ENCODE data around the gene MYLK.

The MYLK gene

DNA sequence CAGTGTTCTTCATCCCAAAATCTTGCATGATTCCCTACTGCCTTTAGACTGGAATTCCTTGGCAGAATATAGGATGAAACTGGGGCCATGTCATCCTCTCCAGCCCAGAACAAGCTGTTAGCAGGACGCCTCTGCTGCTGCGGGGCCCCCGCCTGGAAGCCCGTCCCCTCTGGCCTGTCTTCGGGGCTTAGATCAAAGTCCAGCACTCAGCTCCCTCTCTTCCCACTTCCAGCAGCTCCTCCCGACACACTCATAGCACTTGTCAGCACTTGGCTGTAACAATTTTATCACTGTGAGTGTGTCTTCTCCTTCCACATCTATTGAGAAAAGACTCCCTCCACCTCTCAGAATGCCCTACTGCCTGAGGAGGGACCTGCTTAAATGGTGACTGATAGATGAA lies 187.3 kb downstream of the MYLK start:
- DNase-seq (ENCODE audit: low read depth): no peak

DNA sequence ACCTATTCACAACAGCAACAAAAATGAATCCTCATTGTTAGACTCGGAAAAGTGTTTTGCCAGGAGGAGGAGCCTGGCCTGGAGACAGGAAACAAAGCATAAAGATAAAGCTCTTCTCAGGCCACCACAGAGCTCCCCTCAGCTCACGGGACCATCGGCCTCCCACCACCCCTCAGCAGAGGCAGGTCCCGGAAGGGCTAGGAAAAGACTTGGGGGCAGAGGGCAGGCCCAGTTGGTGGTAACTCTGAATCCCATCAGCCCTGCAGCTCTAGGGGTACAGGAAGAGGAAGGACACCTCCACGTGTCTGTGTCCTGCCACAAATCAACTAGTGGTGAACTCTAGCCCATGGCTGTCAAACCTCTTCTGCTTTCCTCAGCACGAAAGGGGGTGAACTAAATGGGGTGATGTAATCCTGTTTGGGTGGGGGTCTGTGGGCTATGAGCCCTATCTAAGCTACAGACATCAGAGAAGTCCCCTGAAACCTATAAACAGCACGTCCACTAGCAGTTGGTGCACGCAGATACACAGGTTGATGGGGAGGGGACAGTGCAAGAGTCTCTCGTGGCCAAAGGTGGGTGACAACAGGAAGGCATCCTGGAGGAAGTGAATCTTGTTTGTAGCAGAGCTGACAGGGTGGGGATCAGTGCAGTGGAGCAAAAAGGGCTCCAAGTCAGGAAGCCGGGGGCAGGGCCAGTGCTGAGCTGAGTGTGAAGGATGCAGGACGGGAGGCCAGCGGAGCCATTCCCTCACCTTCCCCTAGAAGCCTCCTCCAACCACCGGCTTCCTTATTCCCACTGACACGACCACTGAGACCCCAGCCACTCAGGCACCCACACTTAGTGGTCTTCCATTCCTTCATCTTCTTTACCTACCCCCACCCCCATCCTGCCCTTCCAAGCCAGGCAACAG lies 188.1 kb downstream of the MYLK start:
- no peak for DNase-seq (ENCODE audit: low read depth)

DNA sequence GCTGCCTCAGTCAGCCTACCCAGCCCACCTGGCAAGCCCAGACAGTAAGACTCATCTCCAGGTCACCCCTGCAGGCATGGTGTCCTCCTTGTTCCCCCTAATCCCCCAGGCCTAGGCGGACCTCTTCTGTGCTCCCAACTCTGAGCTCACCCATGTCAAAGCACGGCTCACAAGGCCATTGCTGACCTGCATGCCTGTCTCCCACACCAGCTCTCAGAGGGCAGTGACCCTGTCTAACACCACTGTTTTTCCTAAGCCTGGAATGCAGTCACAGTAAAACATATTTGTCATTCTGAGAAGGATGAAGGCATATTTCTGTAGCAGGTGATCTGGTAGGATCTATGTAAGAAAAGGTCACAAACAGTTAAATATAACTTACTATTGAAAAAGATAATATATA lies 189.0 kb downstream of the MYLK start:
- no peak for DNase-seq (ENCODE audit: low read depth)

DNA sequence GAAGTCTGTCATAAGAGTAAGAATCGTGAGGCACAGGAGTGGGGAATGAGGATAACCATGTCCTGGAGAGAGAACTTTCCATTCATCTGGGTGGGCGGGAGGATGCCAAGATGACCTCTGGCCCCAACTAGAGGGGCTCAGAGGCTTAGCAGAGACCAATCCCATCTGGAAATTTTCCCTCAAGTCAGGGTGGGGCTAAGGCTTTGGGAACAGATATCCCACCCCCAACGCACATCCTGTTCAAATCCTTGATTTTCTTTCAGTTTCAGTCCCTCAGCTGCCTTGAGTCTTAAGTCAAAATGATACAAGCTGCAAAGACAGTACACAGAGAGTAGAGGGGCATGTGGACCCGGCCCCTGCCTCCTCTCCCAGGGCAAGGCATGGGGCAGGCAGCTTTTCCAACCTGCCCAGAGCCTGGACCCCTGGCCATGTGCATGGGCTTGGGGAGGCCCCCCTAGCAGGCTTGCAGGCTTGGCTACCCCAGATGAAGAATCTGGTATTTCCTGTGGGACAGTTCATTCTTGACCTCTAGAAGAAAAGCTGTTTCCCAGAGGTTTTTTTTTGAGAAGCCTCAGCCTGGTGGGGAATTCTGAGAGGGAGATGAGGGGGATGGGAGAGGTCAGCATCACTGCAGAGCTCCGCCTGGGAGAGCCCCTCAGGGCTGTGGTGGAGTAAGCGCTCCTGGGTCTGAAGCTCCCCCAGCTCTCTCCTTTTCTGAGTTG lies 189.6 kb downstream of the MYLK start:
- DNase-seq (ENCODE audit: low read depth): no peak

DNA sequence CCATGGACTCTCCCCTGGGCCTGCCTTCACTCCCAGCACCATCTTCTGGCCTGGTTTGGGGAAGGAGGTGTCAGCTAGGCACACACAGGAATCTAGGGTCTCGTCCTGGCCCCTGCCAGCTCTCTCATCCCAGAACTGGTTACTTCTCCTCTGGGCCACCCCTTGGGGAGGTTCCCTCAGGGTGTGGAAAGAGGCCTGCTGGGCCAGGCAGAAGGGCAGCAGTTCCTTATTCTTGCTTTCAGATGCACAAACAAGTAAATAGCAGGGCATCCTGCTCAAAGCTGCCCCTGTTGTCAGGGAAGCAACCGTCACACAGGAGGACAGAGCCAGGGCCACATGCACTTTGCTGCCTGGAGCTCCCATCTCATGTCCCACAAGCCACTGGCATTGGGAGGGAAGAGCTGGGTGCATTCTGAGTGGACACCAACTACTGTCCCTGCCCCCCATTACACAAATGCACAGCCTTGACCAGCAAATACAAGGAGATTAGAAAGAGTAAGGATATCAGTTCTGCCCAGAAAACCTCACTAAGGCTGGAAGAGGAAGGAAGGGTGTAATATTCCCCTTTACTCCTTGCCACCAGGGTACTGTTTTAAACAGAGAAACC lies 190.4 kb downstream of the MYLK start:
- DNase-seq (ENCODE audit: low read depth): no peak

DNA sequence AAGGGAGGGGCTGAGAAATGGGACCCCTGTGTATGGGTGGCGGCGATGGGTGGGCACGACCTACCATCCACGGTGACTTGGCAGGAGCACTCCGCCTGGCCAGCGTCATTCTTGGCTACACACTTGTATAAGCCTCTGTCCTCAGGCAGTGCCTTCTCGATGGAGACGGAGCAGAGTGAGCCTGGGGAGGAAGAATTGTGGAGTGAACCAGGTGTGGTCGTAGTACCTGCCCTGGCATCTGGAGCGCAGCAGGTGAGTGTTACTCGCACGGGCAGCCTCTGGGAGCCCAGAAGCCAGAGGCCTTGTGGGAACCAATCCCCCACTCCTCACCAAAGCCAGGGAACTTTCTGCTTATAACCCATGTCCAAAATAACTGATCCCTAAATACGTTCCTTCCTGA lies 191.5 kb downstream of the MYLK start:
- no peak for DNase-seq (ENCODE audit: low read depth)

DNA sequence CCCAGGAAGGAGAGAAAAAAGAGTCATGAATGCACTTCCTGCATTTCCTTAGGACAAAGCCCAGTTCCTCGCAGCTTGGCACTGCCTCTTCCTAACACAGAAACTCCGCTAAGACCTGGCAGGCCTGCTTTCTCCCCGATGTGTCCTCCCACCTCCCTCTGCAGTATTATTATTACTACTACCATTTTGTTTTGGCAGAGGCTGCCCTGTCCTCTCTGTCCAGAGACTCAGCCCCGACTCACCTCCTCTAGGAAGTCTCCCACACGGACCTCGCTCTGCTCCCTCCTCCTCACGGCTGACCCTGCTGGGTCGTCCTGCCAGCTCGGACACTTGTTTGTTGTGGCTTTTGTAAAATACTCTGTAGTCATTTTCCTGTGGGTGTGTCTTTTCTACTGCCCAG lies 192.1 kb downstream of the MYLK start:
- no peak for DNase-seq (ENCODE audit: low read depth)

DNA sequence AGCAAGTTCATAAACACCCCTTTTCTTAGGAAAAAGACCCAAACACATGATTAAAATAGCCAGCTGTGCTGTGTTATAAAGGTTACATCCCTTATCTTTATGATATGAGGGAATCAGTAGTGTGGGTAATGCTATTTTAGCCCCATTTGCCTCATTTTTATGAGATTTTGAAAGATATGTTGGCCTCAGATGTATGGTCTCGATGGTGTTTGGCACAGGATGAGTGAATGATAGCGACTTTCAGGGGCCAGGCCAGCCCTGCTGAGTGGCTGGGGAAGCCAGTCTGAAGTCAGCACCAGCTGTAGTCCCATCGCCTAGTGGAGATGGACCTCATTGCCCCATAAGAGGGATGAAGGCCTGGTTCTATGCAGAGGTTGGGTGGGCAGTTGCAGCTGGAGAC lies 194.3 kb downstream of the MYLK start:
- DNase-seq (ENCODE audit: low read depth): no peak

DNA sequence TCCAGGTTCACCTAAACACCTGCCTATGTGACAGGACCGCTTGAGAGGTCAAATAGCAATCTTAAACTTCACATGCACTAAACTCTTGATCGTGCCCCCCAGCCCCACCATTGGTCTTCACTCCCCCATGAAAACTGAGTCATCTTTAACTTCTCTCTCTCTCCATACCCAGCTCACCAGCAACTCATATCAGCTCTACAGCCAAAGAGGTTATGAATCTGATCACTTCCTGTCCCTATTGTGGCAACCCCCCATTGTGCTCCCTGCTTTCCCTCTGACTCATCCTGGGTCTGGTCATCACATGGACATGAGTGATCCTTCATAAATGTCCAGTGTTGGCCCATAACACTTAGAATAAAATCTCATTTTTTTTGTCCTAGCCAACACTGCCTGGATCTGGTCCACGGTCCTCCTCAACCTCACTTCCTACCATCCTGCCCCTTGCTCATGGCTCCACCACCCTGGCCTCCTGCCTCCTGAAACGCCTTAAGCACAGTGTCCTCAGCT lies 195.8 kb downstream of the MYLK start:
- DNase-seq (ENCODE audit: low read depth): no peak

DNA sequence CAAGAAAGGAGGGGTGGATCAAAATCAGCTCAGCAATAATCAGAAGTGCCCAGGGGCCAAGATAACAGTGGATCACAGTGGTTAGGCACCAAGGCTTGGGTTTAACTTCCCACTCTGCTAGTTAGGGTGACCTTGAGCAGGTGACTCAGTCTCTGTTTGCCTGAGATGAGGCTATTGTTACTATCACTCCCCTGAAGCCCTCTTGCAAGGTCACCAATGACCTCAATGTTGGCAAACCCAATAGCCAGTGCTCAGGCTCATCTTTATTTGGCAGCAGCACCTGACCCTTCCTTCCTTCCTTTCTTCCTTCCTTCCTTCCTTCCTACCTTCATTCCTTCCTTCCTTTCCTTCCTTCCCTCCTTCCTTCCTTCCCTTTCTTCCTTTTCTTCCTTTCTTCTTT lies 196.8 kb downstream of the MYLK start:
- DNase-seq (ENCODE audit: low read depth): no peak

DNA sequence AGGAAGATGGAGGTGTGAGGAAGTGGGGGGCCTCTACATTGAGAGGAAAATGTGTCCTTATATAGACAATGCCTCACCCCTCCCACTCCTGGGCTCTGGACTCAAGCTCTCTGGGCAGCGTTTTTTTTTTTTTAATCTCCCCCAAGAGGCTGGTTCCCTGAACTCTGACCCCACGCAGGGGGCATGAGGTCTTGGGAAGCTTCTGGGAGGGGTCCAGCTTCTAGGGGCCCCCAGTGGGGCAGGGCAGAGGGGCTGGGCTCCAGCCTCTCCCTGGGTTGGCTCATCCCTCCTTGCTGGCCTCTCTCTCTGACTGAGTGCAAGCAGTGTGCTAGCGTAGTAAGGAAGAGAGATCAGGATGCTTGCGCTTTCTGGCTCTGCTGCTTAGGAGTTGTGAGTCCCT lies 197.9 kb downstream of the MYLK start:
- no peak for DNase-seq (ENCODE audit: low read depth)

DNA sequence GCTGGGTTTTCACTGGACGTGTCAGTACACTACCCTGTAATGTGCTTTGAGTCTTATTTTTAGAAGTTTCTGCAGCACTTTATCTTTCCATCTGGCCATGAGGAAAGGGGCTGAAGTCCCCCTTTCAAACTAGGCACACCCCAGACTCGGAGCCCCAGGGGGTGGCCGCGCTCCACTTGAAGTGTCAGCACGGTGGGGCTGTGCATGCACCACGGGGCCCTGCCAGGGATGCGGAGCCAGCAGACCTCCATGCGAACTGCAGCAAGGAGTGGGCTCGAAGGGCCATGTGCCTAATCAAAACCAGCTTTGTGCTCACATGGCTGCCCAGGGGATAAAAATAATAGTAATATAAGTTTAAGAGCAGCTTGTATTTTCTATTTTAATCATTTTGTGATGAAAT lies 198.4 kb downstream of the MYLK start:
- DNase-seq (ENCODE audit: low read depth): no peak

DNA sequence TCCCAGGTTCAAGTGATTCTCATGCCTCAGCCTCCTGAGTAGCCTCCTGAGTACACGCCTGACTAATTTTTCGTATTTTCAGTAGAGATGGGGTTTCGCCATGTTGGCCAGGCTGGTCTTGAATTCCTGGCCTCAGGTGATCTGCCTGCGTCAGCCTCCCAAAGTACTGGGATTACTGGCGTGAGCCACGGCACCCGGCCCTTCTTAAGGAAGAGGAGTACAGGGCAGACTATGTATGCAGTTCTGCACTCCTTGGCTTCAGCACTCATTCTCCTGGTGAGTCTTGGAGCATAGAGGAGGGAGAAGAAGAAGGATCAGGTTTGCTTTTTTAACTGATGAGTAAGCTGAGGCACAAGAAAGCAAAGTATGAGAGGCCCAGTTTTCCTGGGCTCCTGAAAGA lies 199.5 kb downstream of the MYLK start:
- no peak for DNase-seq (ENCODE audit: low read depth)

DNA sequence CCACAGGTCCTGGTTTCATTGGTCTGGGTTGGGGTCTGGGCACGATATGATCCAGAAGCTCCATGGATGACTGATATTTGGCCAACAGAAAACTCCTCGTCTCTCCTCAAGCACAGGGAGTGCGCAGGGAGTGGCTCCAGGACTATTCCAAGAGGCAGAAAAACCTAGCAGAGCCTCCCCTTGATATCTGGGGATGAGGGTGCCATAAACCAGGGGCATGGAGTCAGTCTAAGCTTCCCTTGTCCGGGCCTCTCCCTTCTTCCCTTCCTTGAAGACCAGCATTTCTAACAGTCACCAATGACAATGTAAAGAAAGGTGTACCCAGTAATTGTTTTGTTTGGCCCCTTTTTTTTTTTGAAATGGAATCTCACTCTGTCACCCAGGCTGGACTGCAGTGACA lies 199.9 kb downstream of the MYLK start:
- no peak for DNase-seq (ENCODE audit: low read depth)

DNA sequence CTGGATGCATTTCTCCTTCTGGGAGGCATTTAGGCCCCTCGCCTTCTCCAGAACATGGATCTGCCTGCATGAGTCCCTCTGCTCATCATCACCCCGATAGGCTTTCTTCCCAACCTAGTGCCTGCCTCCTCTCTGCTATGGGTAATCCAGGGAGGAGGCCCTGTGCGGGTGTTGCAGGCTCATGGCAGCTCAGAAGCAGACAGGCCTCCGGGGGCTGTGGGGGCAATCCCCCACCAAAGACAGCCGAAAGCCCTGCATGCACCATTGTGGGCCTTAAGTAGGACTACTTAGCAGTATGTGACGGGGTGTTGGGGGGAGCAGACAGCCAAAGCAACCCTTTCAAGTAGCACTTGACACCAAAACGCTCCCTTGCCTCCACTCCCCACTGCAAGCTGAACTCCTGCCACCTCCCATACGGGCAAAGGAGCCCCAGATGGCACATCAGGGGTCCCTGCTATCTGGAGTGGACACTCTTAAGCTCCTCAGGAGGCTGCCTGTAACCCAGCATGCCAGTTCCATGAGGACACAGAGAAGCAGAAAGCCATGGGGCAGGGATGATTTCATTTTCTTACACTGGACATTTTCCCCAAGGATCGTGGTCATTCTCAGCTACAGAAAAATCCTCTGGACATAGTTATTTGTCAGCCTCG lies 200.5 kb downstream of the MYLK start:
- DNase-seq (ENCODE audit: low read depth): no peak

DNA sequence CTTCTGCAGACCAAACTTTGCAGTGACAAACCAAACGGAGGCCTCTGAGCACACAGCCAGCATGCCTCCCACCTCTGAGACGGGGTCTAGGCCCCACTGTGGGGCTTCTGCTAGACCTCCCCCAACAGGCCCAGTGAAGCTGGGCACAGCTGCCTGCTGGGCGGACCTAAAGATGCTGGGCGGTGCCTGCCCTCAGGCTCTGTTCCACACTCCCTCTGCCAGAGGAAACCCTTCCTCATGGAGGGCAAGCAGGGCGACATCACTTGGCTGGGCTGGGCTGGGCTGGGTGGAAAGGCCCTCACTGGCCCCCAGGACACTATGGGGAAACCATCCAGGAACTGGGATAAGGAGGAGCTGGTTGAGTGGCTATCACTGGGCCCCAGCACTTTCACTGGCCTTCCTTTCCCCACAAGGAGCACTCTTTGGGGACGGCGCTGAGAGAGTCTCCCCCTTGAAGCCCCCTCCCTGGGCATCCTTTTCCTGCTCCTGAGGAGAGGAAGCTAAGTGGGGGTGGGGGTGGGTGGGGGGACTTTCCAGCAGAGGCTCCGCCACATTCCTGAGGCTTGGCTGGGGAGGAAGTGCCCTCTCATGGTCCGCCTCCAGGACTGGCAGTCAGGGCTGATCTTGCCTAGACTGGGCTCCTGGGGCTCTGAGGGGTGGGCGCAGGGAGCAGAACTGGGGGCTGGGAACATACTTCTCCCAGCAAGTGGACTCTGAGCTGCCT lies 201.2 kb downstream of the MYLK start:
- DNase-seq (ENCODE audit: low read depth): no peak

DNA sequence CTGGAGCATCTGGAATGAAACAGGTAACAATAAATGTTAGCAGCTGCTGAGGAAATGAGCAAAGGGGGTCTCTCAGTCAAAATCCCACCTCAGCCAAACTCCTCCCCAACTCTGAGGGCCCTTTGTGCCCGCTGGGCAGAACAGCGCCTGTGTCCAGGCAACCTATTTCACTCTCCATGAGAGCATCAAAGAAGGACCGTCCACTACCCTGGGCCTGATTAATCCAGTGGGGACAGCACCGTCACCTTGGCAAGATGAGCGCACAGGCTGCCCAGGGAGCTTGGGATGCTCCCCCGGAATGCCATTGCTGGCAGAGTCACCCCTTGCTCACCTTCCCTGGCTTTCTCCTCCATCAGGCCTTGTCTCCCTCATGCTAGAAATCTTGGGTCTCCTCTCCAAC lies 201.8 kb downstream of the MYLK start:
- DNase-seq (ENCODE audit: low read depth): no peak

DNA sequence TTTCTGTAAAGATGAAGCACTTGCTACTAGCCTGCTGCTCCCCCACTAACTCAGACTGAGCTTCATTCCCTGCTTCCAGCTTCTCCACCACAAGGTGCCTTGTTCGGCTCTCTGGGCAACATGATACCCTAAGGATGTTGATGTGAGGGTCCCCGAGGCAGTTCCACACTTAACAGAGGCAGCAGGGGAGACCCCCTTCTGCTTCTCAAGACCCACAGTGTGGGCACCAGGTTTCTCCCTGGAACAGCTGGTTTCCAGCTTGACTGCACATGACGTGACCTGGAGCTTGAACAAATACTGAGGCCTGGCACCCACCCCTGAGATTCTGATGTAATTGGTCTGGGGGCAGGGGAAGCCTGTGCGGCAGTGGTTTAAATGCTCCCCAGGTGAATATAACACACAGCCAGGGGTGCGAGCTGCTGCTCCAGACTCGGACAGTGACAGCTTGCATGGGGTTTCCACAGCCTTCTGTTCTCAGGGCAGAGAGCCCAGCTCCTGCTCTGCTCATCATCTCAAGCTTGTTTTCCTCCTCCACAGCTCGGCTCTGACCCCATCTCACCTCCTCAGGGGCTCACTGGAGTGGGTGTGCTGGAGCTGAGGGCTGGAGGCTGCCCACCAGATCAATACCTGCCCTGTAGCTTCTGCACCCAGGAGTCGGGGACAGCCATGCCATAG lies 204.3 kb downstream of the MYLK start:
- DNase-seq (ENCODE audit: low read depth): no peak

DNA sequence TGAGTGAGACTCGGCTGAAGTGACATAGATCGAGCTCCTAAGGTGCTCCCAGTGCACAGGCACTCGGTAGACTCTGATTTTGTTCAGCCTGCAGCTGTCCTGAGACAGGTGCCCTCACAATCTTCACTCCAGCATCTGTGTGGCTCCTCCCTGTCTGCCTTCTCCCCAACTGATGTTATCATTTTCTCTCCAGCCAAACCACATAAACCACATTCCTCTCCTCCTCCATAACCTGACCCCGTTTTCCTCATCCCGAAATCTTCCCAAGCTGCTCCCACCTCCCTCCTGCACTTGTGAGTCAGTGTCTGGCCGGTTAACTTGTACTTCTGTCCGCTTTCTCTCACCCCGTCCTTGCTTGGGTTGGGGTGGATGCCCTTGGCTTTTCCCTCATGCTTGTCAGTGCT lies 206.0 kb downstream of the MYLK start:
- DNase-seq (ENCODE audit: low read depth): no peak

DNA sequence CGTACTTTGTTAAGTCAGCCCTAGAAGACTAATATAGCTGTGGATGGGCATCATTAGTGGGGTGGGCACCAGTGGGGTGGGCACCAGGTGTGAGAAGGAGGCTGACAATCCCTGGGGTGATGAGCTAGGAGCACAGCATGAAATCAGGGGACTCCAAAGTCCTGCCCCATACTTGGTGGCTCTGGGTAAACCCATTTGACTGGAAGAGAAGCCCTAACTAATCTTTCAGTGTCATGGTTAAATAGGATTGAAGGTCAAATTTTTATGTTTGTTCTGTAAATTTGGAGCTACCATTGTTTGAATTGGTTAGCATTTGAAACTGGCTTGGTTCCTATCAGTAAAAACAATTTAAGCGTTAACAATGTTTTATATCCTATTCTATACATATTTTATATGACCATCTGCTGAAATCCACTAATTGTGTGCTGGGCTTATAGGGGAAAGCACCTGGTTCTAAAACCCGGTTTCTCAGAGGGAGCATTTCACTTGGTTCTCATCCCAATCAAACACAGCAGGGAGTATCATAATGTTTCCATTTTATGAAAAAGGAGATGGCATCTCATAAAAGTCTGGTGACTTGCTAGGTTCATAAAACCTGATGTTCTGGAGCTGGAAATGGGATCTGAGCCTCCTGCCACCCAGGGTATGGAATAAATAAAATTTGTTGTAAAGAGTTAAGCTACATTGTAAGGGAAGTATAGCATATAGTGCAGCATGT lies 211.5 kb downstream of the MYLK start:
- DNase-seq (ENCODE audit: low read depth): no peak

DNA sequence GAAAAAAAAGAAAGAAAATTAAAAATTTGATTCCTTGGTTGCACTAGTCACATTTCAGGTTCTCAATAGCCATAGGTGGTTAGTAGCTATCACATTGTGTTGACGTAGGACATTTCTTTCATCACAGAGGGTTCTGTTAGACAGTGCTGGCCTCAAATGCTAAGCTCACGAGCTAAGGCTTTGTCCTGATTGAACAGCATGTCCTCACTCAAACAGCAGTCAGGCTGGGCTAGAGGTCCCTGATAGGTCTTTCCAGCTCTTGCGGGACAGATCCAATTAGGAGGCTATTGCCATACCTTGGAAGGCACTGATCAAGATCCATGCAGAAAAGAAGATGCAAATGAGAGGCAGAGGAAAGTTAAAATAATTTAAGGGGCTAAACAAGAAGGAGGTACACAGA lies 213.4 kb downstream of the MYLK start:
- DNase-seq (ENCODE audit: low read depth): no peak

Measured in stimulated activated CD8-positive, alpha-beta memory T cell treated with anti-CD3 and anti-CD28 coated beads, Interleukin-15, amount 100 ng/mL, for 24 hours (primary cell).